ENCODE data around the gene GUCA2B.

GUCA2B gene

DNA sequence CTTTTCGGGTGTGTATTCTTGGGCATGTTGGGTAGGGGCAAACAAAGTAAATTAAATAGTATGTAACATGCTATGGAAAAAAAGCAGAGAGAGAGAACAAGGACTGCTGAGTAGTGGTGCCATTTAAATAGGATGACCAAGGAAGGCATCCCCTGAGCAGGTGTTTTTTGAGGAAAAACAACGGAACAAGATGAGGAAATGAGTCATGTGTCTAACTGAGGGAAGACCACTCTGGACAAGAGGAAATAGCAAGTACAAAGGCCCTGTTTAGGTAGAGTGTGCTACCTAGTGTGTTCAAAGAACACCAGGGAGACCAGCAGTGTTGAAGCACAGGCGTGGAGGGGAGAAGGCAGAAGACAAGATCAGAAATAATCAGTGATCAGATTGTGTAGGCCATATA, 31.4 kb downstream of the GUCA2B start:
- no peak for DNase-seq (ENCODE audit: low read depth in 2 of 3, low spot score in 2 of 3)

DNA sequence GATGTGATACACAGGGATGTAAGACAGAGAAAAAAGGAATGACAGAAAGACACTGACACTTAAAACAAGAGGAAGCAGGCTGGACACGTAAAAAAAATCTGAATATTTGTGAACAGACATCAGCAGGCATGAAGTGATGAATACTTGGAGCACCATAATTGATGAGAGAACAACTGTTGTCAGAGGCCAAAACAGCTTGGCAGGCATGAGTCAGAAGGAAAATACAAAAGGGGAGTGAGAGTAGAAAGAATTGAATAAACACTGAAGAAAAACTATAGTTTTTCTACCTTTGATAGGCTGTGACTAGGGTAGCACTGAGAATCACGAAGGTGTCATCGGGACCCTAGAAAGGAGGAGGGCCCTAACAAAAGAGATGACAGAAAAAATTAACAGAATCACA, 32.9 kb downstream of the GUCA2B start:
- DNase-seq (ENCODE audit: low read depth in 2 of 3, low spot score in 2 of 3): no peak

DNA sequence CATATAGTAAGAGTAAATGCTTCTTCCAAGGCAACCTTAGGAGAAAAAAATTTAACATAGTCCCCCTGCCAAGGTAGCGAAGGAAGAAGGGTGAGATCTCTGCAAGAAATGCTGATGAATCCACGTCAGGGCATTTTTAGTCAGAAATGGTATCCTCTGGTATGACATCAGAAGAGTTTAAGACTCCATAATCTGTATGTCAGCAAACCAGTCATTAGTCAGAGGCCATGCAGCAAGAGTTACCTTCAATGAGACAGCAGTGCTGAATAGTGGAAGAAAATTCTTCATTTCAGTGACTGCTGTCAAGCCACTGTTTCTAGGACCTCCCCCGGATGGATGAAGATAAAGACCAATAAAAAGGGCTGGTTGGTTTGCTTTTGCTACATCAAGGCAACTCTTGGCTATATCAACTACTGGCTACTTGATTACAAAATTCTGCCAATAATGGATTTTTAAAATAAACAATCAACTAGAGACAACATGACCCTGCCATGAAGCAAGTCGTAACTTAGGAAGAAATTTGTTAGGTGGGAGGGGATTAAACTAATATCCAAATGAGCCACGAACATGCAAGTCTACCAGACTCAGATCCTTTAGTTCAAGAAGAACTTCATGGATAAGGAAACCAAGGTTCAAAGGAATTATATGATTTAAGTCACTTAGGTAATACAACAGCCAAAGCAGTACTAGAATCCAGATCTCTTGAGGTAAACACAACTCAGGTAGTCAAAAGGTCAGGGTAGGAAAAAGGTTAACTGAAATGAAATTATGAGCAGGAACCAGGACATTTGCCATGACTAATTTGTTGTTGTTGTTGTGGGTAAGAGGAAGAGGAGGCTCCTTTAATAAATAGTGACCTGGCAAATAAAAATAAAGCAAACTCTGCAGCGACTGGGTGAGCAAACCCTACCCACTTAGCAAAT, 37.0 kb downstream of the GUCA2B start:
- DNase-seq (ENCODE audit: low read depth in 2 of 3, low spot score in 2 of 3): no peak

DNA sequence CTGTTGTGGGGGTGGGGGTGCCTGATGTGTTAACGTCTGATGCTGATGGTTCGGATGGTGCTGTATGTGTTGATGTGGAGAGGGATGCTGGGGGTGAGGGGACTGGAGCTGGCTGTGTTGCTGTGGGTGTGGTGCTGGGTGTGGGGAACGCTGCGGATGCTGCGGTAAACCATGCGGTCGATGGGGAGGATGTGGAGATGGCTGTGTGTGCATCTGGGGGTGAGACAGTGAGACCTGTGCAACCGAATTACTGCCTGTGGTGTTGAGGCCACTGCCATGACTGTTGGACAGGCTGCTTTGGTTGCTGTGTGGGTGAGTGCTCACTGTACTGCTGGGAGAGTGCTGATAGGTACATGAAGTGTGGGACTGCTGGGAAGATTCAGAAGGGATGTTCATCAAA, 38.1 kb downstream of the GUCA2B start:
- DNase-seq (ENCODE audit: low read depth in 2 of 3, low spot score in 2 of 3): no peak

DNA sequence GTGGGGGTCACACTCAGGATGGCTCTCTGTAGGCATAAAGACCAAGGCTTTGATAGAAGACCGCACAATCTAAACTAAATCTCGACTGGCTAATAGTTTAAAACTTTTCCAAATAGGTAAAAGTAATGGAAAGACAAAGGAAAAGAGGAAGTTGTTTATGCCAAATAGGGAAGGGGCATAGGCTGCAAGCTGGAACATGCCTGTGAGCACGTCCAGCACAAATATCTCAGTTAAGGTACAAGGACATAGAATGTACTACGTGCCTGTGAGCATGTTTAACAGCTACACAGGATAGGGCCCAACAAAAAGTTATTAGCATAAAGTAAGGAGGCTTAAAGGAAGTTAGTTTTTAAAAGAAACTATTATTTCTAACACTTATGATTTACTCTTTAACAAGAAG, 38.9 kb downstream of the GUCA2B start:
- no peak for DNase-seq (ENCODE audit: low read depth in 2 of 3, low spot score in 2 of 3)

DNA sequence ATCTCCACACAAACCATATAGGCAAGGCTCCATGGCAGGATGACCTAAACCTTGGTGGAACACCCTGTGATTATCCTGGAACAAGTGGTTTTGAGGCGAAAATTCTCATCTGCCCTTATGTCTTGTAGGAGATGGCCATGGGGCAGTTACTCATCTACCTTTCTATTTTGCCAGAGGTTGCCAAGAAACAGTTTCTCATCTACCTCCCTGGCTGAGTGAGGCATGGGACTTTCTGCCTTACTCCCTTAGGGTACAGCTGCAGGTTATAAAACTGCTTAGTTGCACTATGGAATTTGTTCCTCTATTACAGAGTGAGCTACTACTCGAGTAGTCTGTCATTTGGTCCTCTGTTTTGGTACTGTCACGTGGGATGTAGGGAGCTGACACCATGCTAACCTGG, 42.6 kb downstream of the GUCA2B start:
- DNase-seq (ENCODE audit: low read depth in 2 of 3, low spot score in 2 of 3): no peak

DNA sequence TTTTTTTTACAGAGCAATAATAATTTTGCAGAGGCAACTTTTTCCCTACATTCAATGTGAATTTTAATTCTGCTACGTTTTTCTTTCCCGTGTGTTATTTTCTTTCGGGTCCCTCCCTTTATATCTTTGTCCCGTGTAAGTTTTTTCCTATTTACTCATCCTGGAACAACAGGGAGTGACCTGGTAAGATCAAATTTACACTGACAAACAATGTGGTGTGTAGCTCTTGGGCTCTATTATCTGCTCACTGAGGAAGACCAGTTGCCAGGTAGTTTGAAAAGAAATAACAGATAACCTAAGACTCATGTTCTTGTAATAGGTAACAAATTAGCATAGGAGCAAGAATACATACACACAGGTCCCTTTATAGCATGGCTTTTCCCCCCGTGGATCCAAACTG, 45.0 kb downstream of the GUCA2B start:
- DNase-seq (ENCODE audit: low read depth in 2 of 3, low spot score in 2 of 3): no peak

DNA sequence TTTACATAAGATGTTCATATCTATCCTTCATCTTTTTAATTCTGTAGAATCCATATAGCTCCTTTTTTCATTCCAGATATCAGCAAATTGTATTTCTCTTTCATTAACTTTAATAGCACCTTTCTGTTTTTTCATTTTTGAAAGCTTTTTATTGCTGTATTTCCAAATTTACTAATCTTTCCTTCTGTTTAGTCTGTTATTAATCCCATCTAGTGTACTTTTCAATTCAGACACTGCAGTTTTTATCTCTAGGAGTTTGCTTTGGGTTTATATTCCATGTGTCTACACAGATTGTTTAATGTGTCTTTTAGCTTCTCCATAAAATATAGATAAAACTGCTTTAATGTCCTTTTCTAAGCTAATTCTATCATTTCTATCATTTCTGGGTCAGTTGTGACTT, 48.8 kb downstream of the GUCA2B start:
- no peak for DNase-seq (ENCODE audit: low read depth in 2 of 3, low spot score in 2 of 3)
